Urinary bladder (tissue), 4 donors: ENCODE measurements around the gene HYAL3. TPM values are rescaled to one million over a fixed set of nuclear protein-coding genes. Genes with fewer than 3 reads are reported as not detected.

Source experiments
- DNase-seq: peaks from one replicate; pipeline ENCODE4 v3.0.0-alpha.2; 2015; ENCODE audit errors: extremely low spot score
- H3K27ac ChIP-seq: one replicate; pipeline ENCODE4 v1.5.1; 2013; ENCODE audit warnings: low read depth, mild to moderate bottlenecking, moderate library complexity
- H3K36me3 ChIP-seq: one replicate; pipeline ENCODE4 v1.6.1; 2013; ENCODE audit warnings: mild to moderate bottlenecking, moderate library complexity; ENCODE audit not compliant: insufficient read depth
- H3K4me1 ChIP-seq: one replicate; pipeline ENCODE4 v1.6.1; 2013; ENCODE audit warnings: mild to moderate bottlenecking, moderate library complexity; ENCODE audit not compliant: insufficient read depth
- H3K4me3 ChIP-seq: one replicate; pipeline ENCODE4 v1.5.1; 2013; ENCODE audit warnings: low read depth, low read length
- WGBS: extraction: QIAGEN DNeasy Blood & Tissue Kit; methylation state at CpG from one replicate; pipeline ENCODE4 v1.1.7; 2013; 5-methylcytosine and 5-hydroxymethylcytosine counted together
- polyA plus RNA-seq: library from polyadenylated mRNA; stranded (reverse); fragments of 200-250 nt; gene quantifications from one replicate; pipeline ENCODE4 v1.2.3, GENCODE V29; 2013
- total RNA-seq: library from RNA; depleted of rRNA; stranded (reverse); fragments of >200 nt; gene quantifications from one replicate; pipeline ENCODE4 v1.2.3, GENCODE V29; 2014
- donor health status: healthy with polysubstance abuse.
- donor health status: healthy.

HYAL3 gene
- total and polyA plus RNA-seq, 2 donors: 2.9 to 3.0 TPM

DNA sequence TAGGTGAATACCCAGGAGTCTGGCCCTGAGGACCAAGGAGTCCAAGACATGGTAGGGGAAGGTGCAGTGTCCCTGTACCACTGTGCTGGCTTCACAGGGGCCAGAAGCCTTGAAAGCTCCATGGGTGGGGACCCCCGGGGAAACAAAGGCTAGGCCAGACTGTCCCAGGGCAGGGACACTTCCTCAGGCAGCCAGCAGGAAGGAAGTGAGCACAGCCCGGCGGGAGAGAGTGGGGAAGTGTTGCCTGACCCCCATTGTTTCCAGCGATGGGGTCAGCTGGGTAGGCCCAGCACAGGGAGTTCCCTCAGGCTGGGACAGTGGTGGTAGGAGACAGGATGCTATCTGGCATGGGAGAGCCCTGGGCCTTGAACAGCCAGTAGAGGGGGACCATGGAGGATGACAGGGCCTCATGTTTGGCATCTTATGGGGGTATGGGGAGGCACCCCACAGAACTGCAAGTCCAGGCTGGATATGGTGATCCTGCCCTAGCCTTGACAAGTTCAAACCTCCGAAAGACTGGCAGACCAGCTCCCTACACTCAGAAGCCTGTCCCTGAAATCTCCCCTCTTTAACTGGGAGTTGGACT lies 24.5 kb upstream of the HYAL3 start:
- H3K36me3 ChIP-seq: no peaks in the 10 kb centered on the region
- 72% methylated on average over 5 of the region's 5 CpGs for WGBS
- H3K4me3 ChIP-seq: no peak overlapping the region
- peaks cover 3% of the 10 kb centered on the region for H3K4me1 ChIP-seq
- DNase-seq: no peak
- H3K27ac ChIP-seq: no peak overlapping the region

DNA sequence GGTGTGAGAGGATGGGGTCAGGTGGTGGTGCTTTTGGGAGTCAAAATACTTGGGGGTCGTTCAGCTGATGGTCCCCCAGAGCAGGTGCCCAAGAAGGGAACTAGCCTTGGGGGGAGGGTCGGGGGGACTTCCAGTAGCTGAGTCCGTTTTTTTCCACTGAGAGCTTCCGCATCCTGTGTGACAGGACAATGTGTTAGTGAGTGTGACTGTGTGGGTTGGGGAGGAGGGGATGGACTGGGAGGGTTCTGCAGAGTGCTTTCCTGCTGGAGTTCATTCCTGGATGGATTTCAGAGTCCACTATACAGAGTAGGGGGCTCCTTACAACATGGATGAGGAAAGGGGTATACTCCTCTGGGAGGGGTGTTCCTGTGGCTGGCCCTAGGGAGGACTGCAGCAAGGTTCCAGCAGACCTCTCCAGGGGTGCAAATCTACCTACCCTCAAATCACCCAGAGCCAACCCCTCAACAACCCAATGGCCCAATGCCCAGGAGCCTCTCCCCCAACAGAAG lies 23.9 kb upstream of the HYAL3 start:
- no peak overlapping the region for H3K4me3 ChIP-seq
- 43% methylated on average over 4 of the region's 4 CpGs for WGBS
- H3K4me1 ChIP-seq: peaks cover 3% of the 10 kb centered on the region
- H3K27ac ChIP-seq: no peak overlapping the region
- no peak for DNase-seq
- H3K36me3 ChIP-seq: no peaks in the 10 kb centered on the region

GRCh38 chr3:50322386-50323091 lies 23.3 kb upstream of the HYAL3 start, which contains the start of gene HYAL2:
TSS of gene HYAL2 (minus strand) at chr3:50322745. CDS start at chr3:50320489, 2,256 bp downstream.
- Histone ChIP-seq H3K27ac (peak within 1 kb of the TSS; percentile 90), H3K4me3 (peak within 1 kb of the TSS; percentile 58), H3K4me1 (peaks cover 3% of the 10 kb centered on the region), H3K36me3 (no peaks in the 10 kb centered on the region)
- DNase-seq: no peak
- 32% methylated on average over 31 of the region's 31 CpGs for WGBS

- Histone ChIP-seq H3K4me3 (peak overlapping the region; percentile 58), H3K36me3 (no peaks in the 10 kb centered on the region), H3K27ac (peak overlapping the region; percentile 0), H3K4me1 (no peaks in the 10 kb centered on the region)
- WGBS: 10% methylated on average over 14 of the region's 14 CpGs
- DNase-seq: no peak
Observed at GRCh38 chr3:50322115-50322385, 22.8 kb upstream of the HYAL3 start.

DNA sequence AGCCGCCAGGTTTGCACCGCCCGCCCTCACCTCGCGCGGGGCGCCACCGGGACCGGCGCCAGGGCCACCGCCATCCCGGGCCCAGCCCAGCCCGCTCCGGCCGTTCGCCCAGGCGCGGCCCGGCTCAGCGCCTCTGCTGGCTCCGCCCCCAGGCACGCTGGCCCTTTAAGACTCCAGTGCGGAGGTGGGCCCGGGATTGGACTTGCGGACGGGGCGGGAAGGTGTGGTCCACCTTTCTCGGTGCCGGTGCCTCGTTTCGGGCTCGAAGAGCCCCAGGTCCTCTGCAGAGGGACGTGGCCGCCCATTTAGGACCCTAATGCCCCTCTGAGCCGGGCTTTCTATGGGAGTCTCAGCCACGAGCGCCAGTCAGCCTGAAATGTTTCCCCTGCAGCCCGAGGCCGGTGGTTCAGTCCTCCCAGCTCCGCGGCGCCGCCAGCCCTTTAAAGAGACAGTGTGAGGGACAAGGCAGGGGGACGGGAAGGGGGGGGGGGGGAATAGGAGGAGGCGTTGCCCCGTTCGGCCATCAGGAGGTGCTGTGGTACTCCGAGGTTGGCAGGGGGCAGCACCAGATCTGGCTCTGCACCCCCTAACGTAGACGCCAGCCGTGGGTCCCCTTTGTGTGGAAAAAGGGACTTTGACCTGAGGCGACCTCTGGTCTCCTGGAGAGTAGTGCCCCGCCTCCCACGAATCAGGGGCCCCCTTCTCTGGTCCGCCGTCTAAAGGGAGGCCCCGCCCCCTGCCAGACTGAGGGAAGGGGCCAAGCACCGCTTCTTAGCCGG lies 22.3 kb upstream of the HYAL3 start:
- DNase-seq: peak; percentile 80
- H3K4me1 ChIP-seq: no peaks in the 10 kb centered on the region
- WGBS: 1% methylated on average over 58 of the region's 59 CpGs
- H3K27ac ChIP-seq: peak overlapping the region; percentile 90
- H3K4me3 ChIP-seq: peak overlapping the region; percentile 58
- H3K36me3 ChIP-seq: no peaks in the 10 kb centered on the region

- Histone ChIP-seq H3K36me3 (no peaks in the 10 kb centered on the region), H3K4me1 (no peaks in the 10 kb centered on the region), H3K27ac (peak overlapping the region; percentile 90), H3K4me3 (peak overlapping the region; percentile 58)
- WGBS: under 1% methylated on average over 45 of the region's 45 CpGs
- DNase-seq: no peak
Observed at GRCh38 chr3:50320853-50321335, 21.7 kb upstream of the HYAL3 start.

DNA sequence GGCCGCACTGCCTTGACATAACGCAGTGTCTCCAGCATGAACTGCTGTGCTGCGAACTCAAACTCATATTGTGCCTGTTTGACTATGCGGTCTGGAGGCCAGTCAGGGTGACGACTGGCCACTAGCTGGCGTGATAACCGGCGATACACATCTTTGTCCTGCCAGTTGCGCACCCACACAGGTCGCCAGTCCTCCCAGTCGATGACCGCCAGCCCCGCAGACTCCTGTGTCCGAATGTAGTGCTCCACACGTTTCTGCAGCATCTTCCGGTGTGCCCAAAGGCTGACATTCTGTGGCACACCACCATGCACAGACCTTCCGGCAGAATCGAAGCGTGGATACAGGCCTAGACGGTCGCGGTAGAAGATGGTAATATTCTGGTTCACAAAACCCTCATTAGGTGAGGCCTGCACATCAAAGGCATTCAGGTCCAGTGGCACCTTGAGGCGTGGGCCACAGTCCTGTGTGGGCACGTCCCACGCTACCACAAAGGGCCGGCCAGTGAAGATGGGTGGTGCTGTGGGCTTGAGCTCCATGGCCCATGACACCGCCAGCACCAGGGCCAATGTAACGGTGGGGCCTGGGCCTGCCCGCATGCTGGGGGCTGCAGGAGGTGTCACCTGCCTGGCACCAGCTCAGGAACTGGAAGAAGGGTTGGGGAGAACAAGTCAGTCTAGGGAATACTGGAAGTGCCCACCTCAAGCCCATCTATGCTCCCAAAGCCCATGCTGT lies 20.9 kb upstream of the HYAL3 start:
- H3K4me3 ChIP-seq: peak overlapping the region; percentile 58
- no peak overlapping the region for H3K27ac ChIP-seq
- H3K36me3 ChIP-seq: no peaks in the 10 kb centered on the region
- 78% methylated on average over 29 of the region's 29 CpGs for WGBS
- no peak for DNase-seq
- no peaks in the 10 kb centered on the region for H3K4me1 ChIP-seq

DNA sequence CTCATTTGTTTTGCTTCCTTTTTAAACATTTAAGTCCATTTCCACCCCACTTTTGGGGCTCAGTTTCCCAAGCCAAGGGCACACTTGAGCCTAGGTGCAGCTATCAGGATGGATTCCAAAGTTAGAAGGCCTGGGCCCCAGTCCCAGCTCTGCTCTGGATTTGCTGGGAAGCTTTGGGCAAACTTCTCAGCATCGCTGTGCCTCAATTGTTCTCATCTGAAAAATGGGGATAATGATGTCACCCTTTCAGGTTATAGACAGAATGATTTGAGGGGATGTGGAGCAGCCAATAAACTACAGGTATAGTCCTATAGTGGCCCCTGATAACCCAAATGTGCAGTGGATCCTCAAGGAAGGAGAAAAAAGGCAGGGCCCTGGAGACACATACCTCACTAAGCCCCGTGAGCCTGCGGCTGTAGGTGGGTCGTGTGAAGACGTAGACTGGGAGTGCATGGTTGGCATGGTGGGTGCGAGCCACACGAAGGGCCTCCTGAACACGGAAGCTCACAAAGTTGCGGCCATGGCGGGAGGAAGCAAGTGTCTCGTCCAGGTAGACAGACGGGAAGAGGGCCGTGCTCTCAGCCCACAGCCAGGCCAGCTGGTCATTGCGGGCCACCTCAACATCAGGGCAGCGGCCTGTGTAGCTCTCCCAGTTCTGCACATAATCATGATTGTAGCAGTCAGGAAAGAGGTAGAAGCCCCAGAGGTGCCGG lies 20.1 kb upstream of the HYAL3 start:
- no peaks in the 10 kb centered on the region for H3K4me1 ChIP-seq
- no peaks in the 10 kb centered on the region for H3K36me3 ChIP-seq
- no peak for DNase-seq
- WGBS: 86% methylated on average over 16 of the region's 16 CpGs
- H3K27ac ChIP-seq: no peak overlapping the region
- H3K4me3 ChIP-seq: no peak overlapping the region

DNA sequence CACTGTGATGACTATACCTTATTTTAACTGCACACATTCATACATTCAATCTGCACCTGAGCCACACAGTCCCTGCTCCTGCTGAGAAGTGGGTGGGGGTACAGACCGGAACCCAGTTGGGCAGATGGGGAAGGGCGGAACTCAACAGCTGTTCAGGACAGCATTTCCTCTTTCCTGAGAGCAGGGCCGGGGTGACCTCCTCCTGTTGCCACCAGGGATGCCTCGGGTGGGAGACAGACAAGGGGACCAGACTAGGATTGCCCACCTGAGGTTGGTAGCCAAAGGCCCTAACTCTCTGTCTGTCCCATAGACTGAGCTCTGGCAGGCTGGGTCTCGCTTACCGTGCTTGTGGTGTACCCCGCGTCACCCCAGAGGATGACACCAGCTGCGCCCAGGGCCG lies 19.4 kb upstream of the HYAL3 start:
- Histone ChIP-seq H3K4me1 (no peaks in the 10 kb centered on the region), H3K36me3 (no peaks in the 10 kb centered on the region), H3K4me3 (no peak overlapping the region), H3K27ac (no peak overlapping the region)
- DNase-seq: no peak
- WGBS: 79% methylated on average over 10 of the region's 10 CpGs

- Histone ChIP-seq H3K4me1 (no peaks in the 10 kb centered on the region), H3K4me3 (no peak overlapping the region), H3K36me3 (no peaks in the 10 kb centered on the region), H3K27ac (no peak overlapping the region)
- WGBS: 88% methylated on average over 11 of the region's 11 CpGs
- no peak for DNase-seq
Observed at GRCh38 chr3:50318163-50318562, 19.0 kb upstream of the HYAL3 start.

DNA sequence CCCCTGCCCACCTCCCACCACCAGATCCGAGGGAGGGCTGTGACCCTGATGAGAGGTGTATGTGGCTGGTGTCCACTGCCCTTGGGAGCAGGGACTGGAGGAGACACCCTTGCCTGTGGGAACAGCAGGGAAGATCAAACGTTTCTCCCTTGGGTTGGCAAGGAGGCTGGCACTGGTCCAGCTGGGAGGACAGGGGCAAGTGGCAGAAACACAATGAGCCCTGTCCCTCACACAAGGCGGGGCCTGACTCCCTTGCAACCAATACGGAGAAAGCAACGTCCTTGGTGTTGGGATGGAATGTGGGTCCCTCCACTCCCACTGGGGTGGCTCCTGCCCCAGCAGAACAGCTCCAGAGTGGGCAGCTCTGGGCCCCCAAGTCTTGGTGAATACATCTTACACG lies 18.1 kb upstream of the HYAL3 start:
- Histone ChIP-seq H3K27ac (peak overlapping the region; percentile 76), H3K36me3 (no peaks in the 10 kb centered on the region), H3K4me1 (no peaks in the 10 kb centered on the region), H3K4me3 (no peak overlapping the region)
- WGBS: 58% methylated on average over 6 of the region's 6 CpGs
- no peak for DNase-seq

- DNase-seq: peak; percentile 62
- Histone ChIP-seq H3K27ac (peak overlapping the region; percentile 76), H3K4me1 (no peaks in the 10 kb centered on the region), H3K4me3 (no peak overlapping the region), H3K36me3 (no peaks in the 10 kb centered on the region)
- WGBS: 69% methylated on average over 9 of the region's 9 CpGs
Observed at GRCh38 chr3:50316657-50317242, 17.5 kb upstream of the HYAL3 start.
